Erythroblast (primary cell): Measurements from ENCODE around the gene HHLA2.

Source experiments
- GATA1 ChIP-seq: IDR thresholded peaks from 2 replicates; pipeline ENCODE4 v1.6.1; 2011; ENCODE audit warnings: low read depth, mild to moderate bottlenecking, control low read depth, low read length, moderate library complexity
- POLR2A ChIP-seq: IDR thresholded peaks from 2 replicates; pipeline ENCODE4 v1.6.1; 2011; ENCODE audit warnings: mild to moderate bottlenecking, low read length

DNA sequence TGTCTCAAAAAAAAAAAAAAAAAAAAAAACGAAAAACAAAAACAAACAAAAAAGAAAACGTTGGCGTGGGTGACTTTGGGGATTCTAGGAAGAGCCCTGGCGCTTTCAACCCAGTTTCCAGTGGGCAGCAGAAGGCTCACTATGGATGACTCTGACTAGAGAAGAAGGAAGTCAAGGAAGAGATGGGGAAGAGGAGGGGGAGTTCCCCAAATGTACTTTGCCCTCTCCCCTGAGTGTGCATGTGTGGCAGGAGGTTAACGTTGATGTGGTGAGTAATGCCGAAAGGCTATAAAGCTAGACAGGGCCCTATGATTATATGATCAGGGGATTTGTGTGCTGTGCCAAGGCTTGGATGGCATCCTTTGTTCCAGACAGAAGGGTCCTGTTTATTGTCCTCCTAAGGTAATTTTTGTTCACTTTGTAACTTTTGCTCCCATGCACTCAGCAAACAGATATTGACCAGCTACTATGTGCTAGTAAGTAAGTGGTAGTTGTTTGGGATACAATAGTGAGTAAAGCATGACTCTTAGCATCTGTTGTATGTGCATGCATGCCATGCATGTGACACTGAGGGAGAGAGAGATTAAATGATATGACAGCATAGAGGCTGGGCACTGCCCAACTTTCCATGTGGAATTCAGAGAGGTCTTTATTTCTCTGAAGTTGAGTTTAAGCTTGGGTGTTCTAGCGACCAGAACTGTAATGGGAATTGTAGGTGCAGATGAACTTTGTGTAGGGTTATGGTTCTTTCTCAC, 750 bp upstream of the HHLA2 start:
- TF ChIP-seq POLR2A (no peak), GATA1 (no peak)
